Measurements from ENCODE around the gene TNF. TPM values are rescaled to one million over a fixed set of nuclear protein-coding genes. Genes with fewer than 3 reads are reported as not detected.
A peak's percentile ranks its signal among the peaks of the same experiment; 100 is the strongest.

TNF gene
- total RNA-seq, 1 experiment from 2014 or later = not detected

DNA sequence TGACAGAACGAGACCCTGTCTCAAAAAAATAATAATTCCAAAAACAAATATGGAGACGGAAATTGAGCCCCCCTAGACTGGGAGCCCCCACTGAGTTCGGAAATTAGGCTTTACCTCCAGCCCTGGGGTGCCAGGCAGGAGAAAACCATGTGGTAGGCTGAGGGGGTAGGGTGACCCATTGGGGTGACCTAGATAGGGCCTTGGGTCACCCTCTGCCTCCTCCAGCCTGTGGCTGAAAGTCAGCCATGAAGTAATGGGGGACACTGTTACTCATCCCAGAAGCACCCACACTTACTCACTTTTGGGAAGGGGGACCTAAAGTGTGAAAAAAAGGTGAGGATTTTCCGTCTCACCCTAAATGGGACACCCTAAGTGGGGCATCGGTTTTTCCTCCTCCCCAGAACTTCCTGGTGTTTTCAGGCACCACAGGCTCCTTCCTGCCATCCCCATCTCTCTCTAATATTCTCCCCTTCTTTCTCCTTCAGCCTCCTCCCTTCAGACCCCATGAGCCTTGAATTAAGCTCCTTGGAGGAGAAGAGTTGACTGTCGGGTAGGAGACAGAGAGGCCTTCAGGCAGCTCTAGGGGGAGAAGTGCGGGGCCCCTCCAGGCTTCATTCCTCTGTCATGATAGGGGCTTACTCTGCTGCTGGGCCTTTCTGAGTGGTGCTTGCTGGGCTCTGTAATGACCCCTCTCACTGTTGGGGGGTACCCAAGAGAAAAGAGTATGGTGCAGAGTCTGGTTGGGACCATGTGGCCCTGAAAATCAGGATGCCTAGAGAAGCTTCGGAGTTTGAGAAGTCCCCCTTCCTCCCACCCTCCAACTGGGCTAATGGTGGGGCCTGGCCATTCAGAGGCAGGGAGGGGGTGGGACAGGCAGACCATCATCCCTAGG lies 4.4 kb downstream of the TNF start:
- no peak overlapping the region for H3K9ac ChIP-seq (ENCODE audit: extremely low read depth, insufficient read length, low read length)

More for the DNA sequence above, 4.4 kb downstream of the TNF start:
- Mint-ChIP-seq H3K9me3 (no peaks in the 10 kb centered on the region; a peak in 1 of 5 replicates), H3K27ac (no peak overlapping the region; a peak in 1 of 7 replicates), H3K36me3 (ENCODE audit: insufficient read depth in 1 of 3, low read depth in 3 of 3) (no peaks in the 10 kb centered on the region), H3K4me3 (peak overlapping the region; percentile 84 to 94), H3K27me3 (ENCODE audit: low read depth) (peaks cover 42% of the 10 kb centered on the region), H3K4me1 (peaks cover 30 to 31% of the 10 kb centered on the region in 2 experiments)
- no peak overlapping the region for H2AFZ ChIP-seq (ENCODE audit: low read length)
- no peaks in the 10 kb centered on the region for H3K9me3 ChIP-seq (ENCODE audit: control insufficient read depth, low read depth, low read length)
- no peak overlapping the region for H3K23ac ChIP-seq (ENCODE audit: insufficient read length, low read depth, low read length)
- H4K5ac ChIP-seq (ENCODE audit: insufficient read length, low read depth, low read length) = no peak overlapping the region
- H2BK20ac ChIP-seq (ENCODE audit: low read depth, low read length, poor library complexity, severe bottlenecking) = no peak overlapping the region
- H3K79me2 ChIP-seq (ENCODE audit: insufficient read depth, low read length) = no peaks in the 10 kb centered on the region
- no peak overlapping the region for H2BK120ac ChIP-seq (ENCODE audit: low read depth, low read length, poor library complexity, severe bottlenecking)
- H2BK5ac ChIP-seq (ENCODE audit: insufficient read length, low read length) = no peak overlapping the region
- H3K4ac ChIP-seq (ENCODE audit: low read depth, low read length) = no peak overlapping the region
- peaks cover 11% of the 10 kb centered on the region for H3K23me2 ChIP-seq (ENCODE audit: insufficient read length, low read depth, low read length, poor library complexity, severe bottlenecking)
- DNase-seq = no peak
- TF ChIP-seq, protein P1, sequence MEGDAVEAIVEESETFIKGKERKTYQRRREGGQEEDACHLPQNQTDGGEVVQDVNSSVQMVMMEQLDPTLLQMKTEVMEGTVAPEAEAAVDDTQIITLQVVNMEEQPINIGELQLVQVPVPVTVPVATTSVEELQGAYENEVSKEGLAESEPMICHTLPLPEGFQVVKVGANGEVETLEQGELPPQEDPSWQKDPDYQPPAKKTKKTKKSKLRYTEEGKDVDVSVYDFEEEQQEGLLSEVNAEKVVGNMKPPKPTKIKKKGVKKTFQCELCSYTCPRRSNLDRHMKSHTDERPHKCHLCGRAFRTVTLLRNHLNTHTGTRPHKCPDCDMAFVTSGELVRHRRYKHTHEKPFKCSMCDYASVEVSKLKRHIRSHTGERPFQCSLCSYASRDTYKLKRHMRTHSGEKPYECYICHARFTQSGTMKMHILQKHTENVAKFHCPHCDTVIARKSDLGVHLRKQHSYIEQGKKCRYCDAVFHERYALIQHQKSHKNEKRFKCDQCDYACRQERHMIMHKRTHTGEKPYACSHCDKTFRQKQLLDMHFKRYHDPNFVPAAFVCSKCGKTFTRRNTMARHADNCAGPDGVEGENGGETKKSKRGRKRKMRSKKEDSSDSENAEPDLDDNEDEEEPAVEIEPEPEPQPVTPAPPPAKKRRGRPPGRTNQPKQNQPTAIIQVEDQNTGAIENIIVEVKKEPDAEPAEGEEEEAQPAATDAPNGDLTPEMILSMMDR (conservative IDR thresholded peaks at IDR 0.05) = no peak
- no peaks in the 10 kb centered on the region for H3K27me3 ChIP-seq (ENCODE audit: insufficient read depth, low read length)
- no peak overlapping the region for H2BK15ac ChIP-seq (ENCODE audit: low read depth, low read length)
- H2BK12ac ChIP-seq (ENCODE audit: insufficient read length, low read depth, low read length) = peak overlapping the region; percentile 57
- H3K79me1 ChIP-seq (ENCODE audit: insufficient read depth, low read depth, low read length, poor library complexity, severe bottlenecking) = no peaks in the 10 kb centered on the region
- H3K4me1 ChIP-seq (ENCODE audit: insufficient read depth, low read length) = peaks cover 2% of the 10 kb centered on the region; the same call in 1 of the 2 replicates
- no peak overlapping the region for H3K56ac ChIP-seq (ENCODE audit: insufficient read length, low read depth, low read length)
- no peaks in the 10 kb centered on the region for H4K20me1 ChIP-seq (ENCODE audit: control insufficient read depth, insufficient read depth, insufficient read length)
- no peak overlapping the region for H3K14ac ChIP-seq (ENCODE audit: insufficient read depth, low read length)
- WGBS (ENCODE audit: extremely low coverage, insufficient read length, low lambda C conversion rate) = no CpG with 5 or more reads among the region's 8 CpGs
- H4K91ac ChIP-seq (ENCODE audit: insufficient read length, low read depth, low read length) = no peak overlapping the region
- no peak overlapping the region for H4K8ac ChIP-seq (replicated peaks; ENCODE audit: insufficient read length, low read depth, low read length)
- no peak overlapping the region for H3T11ph ChIP-seq (ENCODE audit: low read length)
- no peak overlapping the region for H3K27ac ChIP-seq (ENCODE audit: insufficient read length, low read depth, low read length)
- no peak overlapping the region for H3K18ac ChIP-seq (ENCODE audit: insufficient read length, low read depth, low read length)
- H2AK5ac ChIP-seq (ENCODE audit: insufficient read length, low read length) = no peak overlapping the region
- H3K4me2 ChIP-seq (ENCODE audit: insufficient read depth, insufficient read length, low read length) = peak overlapping the region; percentile 67
